AG09309 (cell line): Measurements from ENCODE around the gene KCNJ18.
"Not testable (repeated sequence)": the region's sequence is repeated elsewhere in the genome, so short reads cannot be mapped to it uniquely, and the experiment has no call there.

Experiments
- DNase-seq: peaks from one replicate; pipeline ENCODE4 v3.0.0-alpha.2; 2010; ENCODE audit warnings: low read depth
- H3K4me3 ChIP-seq: 2 replicates; pipeline ENCODE4 v1.5.1; 2011; ENCODE audit warnings: mild to moderate bottlenecking, low read depth, low read length, moderate library complexity; ENCODE audit not compliant: control insufficient read depth
- CTCF ChIP-seq: IDR thresholded peaks from 2 replicates; pipeline ENCODE4 v1.5.1; 2011; ENCODE audit warnings: mild to moderate bottlenecking, low read depth, low read length, inconsistent platforms; ENCODE audit not compliant: insufficient read depth, control insufficient read depth; ENCODE audit errors: missing control alignments

KCNJ18 gene

GRCh38 chr17:21669616-21670360 is 22.5 kb upstream of the KCNJ18 start:
- H3K4me3 ChIP-seq, DNase-seq: not testable (repeated sequence)

- DNase-seq, H3K4me3 ChIP-seq: not testable (repeated sequence)
Observed at GRCh38 chr17:21670361-21671155, 21.8 kb upstream of the KCNJ18 start.

GRCh38 chr17:21671437-21671836 is 20.9 kb upstream of the KCNJ18 start:
- DNase-seq: not testable (repeated sequence)

GRCh38 chr17:21671871-21672270 is 20.5 kb upstream of the KCNJ18 start:
- not testable (repeated sequence) for H3K4me3 ChIP-seq, DNase-seq

More at GRCh38 chr17:21671437-21671836, 20.9 kb upstream of the KCNJ18 start:
- H3K4me3 ChIP-seq: not testable (repeated sequence)

- not testable (repeated sequence) for H3K4me3 ChIP-seq, DNase-seq
Observed at GRCh38 chr17:21673451-21674241, 18.7 kb upstream of the KCNJ18 start.

- no peak for DNase-seq
- TF ChIP-seq CTCF: no peak
- H3K4me3 ChIP-seq: no peak overlapping the region
Observed at GRCh38 chr17:21674242-21674731, 18.0 kb upstream of the KCNJ18 start.

GRCh38 chr17:21674891-21675738 is 17.2 kb upstream of the KCNJ18 start:
- not testable (repeated sequence) for H3K4me3 ChIP-seq, DNase-seq

- not testable (repeated sequence) for DNase-seq, H3K4me3 ChIP-seq
Observed at GRCh38 chr17:21675739-21676130, 16.6 kb upstream of the KCNJ18 start.

- DNase-seq: no peak
- no peak overlapping the region for H3K4me3 ChIP-seq
- no peak for TF ChIP-seq CTCF
Observed at GRCh38 chr17:21676281-21677111, 15.8 kb upstream of the KCNJ18 start.
